DMS 273 treated with DMSO at 0.1 percent for 48 hours (cell line): ENCODE data around the gene F2R.
"Not testable (repeated sequence)": the region's sequence is repeated elsewhere in the genome, so short reads cannot be mapped to it uniquely, and the experiment has no call there.

Experiments
- DNase-seq: peaks from one replicate; lab custom pipeline; 2025; lab: John Stamatoyannopoulos, UW

The F2R gene

DNA sequence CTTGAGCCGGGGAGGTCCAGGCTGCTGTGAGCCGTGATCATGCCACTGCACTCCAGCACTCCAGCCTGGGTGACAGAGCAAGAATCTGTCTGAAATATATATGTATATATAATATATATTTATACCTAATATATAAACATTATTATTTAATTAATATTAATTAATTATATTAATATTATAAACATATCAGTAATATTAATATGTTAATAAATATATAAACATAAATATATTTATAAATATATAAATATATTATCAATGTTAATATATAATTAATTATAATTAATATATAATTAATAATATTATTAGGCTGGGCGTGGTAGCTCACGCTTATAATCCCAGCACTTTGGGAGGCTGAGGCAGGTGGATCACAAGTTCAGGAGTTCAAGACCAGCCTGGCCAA lies 41.1 kb downstream of the F2R start:
- no peak for DNase-seq

DNA sequence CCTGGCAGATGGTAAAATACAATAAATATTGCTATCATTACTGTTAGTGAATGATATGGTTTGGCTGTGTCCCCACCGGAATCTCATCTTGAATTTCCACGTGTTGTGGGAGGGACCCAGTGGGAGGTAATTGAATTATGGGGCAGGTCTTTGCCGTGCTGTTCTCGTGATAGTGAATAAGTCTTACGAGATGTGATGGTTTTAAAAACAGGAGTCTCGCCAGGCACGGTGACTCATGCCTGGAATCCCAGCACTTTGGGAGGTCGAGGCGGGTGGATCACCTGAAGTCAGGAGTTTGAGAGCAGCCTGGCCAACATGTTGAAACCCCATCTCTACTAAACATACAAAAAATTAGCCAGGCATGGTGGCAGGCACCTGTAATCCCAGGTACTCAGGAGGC lies 45.2 kb downstream of the F2R start:
- DNase-seq, result not testable (repeated sequence)

DNA sequence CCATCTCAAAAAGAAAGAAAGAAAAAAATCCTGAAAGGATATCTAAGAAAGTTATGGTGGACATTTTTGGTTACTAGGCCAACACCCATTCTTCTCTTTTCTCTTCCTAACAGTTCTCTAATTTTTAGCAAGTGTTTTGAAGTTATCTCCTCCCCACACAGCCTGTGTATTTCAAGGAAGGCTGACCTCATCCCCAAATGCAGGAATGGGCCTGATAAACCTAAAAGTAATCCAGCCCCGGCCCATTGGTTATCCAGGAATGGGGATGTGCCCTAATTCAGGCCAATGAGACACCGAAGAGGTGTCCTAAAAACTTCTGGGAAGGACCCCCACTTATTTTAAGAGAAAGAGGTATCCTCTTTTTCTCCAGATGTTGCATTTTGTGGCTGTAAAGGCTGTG lies 46.6 kb downstream of the F2R start:
- DNase-seq, result no peak

DNA sequence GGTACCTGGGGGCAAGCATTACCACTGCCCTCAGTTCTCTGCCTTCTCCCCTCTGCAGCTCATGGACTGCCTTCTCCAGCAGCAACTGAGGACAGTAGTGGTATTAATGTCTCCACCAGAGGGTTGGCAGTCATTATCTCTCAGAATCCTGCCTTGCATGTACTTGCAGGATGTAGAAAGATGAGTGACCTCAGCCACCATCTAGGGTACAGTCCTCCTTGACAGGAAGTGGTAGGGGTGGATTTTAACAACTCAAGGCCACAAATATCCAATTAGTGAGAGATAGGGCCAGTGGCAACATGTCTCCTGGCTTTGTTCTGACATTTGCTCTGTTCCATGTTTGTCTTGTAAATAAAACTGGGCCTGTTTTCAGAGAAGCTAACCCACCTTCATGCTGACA lies 47.2 kb downstream of the F2R start:
- no peak for DNase-seq

DNA sequence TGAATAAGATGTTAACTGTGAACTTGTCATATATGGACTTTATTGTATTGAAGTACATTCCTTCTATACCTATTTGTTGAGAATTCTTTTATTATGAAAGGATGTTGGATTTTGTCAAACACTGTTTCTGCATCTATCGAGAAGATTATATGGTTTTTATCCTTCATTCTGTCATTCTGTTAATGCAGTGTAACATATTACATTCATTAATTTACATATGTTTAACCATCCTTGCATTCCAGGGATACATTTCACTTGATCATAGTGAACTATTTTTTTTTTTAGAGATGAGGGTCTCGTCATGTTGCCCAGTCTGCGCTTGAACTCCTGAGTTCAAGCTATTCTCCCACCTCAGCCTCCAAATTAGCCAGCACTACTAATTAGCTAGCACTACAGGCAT lies 48.4 kb downstream of the F2R start:
- no peak for DNase-seq

DNA sequence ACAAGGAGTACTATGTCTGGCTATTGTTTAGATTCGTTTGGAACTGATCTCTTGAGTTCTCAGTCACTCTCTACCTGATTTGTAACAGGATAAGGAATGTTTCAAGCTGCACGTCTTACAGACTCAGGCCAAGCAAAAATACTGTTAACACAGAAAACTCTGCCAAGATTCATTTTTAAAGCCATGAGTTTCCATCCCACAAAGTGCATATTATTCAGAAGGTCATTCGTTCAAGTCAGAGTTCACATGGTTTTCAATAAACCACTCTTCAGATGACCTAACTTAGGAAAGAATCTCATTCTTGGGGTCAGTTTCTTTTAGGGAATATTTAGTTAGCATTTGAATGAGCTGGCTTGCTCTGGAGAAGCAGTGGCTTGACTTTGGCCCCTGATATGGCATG lies 49.3 kb downstream of the F2R start:
- no peak for DNase-seq

DNA sequence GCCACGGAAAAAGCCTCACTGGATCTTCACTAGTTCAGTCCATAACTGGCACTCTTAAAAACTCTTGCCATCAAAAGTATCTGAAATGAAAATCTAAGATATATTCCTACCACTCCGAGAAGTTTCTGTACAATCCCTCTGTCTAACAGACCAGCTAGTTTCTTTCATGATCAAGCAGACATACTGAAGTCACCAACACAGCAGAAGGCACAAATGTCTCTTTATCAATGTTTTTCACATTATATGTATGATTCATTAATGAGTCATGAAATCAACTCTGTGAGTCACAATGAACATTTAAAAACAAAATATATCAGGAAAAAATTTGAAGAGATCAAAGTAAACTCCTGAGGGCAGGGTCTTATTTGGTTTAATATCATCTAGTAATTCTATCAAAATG lies 50.8 kb downstream of the F2R start:
- no peak for DNase-seq

DNA sequence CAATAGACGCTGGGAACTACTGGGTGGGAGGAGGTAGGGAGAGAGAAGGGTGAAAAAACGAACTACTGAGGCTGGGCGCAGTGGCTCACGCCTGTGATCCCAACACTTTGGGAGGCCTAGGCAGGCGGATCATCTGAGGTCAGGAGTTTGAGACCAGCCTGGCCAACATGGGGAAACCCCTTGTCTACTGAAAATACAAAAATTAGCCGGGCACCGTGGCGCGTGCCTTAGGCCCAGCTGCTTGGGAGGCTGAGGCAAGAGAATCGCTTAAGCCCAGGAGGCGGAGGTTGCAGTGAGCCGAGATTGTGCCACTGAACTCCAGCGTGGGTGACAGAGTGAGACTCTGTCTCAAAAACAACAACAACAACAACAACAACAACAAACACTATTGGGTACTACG lies 55.1 kb downstream of the F2R start:
- DNase-seq, result not testable (repeated sequence)

DNA sequence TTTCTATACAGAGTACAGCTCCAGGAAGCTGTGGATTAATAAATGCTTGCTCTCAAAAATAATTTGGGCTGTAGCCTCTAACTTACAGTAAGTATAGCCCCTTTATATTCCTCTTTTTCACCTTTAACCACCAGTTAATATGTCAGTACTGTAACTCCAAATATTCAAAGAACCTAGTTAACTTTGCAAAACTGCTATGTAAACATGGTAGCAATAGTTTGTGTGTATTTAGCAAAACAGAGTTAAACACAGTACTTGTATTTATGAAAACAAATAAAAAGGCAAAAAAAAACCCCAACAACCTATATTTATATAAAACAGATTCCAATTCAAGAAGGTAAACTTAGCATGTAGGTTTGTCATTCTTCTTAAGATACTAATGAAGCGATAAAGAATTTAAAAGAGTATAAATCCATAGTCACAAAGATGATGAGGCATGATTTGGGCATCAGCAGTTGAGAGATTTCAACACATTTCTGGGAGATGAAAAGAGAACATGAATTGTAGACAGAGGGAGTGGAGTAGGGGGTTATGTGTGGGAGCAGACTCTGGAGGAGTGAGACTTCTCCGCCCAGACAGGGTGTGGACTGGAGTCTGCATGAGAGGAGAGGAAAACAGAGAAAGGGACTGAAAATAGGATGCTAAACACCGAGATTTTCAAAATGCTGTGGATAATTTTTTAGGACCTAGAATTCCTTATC lies 55.9 kb downstream of the F2R start:
- DNase-seq, result no peak

DNA sequence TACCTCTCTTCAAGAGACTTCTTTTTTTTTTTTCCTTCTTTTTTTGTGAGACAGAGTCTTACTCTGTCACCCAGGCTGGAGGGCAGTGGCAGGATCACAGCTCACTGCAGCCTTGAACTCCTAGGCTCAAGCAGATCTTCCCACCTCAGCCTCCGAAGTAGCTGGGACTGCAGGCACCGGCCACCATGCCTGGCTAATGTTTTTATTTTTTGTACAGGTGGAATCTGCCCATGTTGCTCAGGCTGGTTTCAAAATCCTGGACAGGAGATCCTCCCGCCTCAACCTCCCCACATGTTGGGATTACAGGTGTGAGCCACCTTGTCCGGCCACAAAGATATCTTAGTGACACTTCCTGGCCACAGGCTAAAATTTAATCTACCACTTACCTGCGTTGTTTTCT lies 60.0 kb downstream of the F2R start:
- no peak for DNase-seq

DNA sequence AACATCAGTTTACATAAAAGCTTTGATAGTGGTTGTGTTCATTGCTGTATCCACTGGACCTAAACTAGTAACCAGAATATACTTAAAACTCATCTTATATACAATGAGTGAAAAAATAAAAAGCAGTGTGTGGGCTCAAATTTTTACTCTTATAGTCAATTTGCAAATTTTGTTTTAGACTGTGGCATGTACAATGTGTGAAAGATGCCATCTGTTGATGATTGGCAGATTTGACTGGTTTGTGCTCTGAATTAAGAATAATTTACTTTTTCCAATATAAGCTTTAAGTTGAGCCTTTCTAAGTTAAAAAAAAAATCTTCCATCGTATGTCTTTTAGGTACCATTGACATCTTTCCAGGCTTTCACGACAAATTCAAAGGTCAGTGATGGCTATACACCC lies 60.5 kb downstream of the F2R start:
- DNase-seq, result no peak

DNA sequence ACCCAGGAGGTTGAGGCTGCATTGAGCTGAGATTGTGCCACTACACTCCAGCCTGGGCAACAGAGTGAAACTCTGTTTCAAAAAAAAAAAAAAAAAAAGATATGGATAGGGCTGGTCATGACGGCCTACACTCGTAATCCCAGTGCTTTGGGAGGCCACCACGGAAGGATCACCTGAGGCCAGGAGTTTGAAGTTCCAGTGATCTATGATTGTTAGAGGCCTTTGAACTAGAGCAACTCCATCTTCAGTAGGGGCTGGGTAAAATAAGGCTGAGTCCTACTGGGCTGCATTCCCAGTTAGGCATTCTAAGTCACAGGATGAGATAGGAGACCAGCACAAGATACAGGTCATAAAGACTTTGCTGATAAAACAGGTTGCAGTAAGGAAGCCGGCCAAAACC lies 64.7 kb downstream of the F2R start:
- not testable (repeated sequence) for DNase-seq

DNA sequence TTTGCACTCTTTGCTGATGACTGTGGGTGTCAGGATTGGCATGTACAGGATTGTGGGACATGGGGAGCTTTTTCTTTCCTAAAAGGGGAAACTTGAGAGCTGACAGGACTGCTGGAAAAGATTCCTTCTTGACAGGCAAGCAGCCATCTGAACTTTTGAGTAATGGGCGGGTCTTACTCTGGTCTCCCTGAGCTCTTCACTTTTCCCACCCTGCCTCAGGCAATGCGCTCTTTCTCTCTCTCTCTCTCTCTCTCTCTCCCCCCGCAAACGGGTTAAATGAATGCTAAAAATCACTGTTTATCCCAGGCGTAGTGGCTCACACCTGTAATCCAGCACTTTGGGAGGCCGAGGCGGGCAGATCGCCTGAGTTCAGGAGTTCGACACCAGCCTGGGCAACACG lies 65.8 kb downstream of the F2R start:
- no peak for DNase-seq

DNA sequence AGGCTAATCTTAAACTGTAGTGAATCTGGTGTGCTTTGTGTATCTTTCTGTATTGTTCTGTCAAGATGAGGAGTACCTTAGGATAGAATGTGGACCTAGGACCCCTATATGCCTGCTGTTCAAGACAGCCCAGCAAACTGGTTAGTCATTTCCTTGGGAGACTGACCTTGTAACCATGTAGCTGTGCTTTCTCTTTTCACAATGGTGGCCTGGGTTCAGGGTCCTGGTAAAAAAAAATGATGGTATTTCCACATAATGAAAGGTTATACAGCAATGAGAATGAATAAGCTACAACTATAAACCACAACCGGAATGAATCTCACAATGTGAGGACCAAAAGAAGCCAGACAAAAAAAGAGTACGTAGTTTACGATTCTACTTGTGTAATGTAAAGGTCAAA lies 66.5 kb downstream of the F2R start:
- DNase-seq, result no peak
